Lung (tissue), 12 donors: Measurements from ENCODE around the gene PAK4. TPM values are rescaled to one million over a fixed set of nuclear protein-coding genes. Genes with fewer than 3 reads are reported as not detected.
A peak's percentile ranks its signal among the peaks of the same experiment; 100 is the strongest.

Experiments
- ATAC-seq: fragments of 200-7000 bp; cut with Tn5 transposase; one replicate; pipeline ENCODE4 v1.9.1; 2020; ENCODE audit warnings: moderate number of reproducible peaks; ENCODE audit not compliant: insufficient read depth, low FRiP score
- DNase-seq, 3 donors: peaks; one replicate each; pipeline ENCODE4 v3.0.0-alpha.2; 2013 to 2017
- H3K27ac ChIP-seq, 2 donors: one replicate each; pipeline ENCODE4 v1.5.1; 2013; ENCODE audit warnings: mild to moderate bottlenecking in 2 of 2, moderate library complexity in 2 of 2, control low read depth in 1 of 2, inconsistent platforms in 1 of 2, low read depth in 1 of 2, low read length in 1 of 2
- H3K27me3 ChIP-seq, 3 donors: one replicate each; pipeline ENCODE4 v1.5.1; 2013; ENCODE audit warnings: low read length in 2 of 3; ENCODE audit not compliant: control insufficient read depth in 3 of 3, insufficient read depth in 3 of 3
- H3K36me3 ChIP-seq, 4 donors: one replicate each; pipeline ENCODE4 v1.5.1; 2013; ENCODE audit warnings: low read length in 4 of 4, mild to moderate bottlenecking in 1 of 4, moderate library complexity in 1 of 4; ENCODE audit not compliant: control insufficient read depth in 4 of 4, insufficient read depth in 4 of 4
- H3K4me1 ChIP-seq, 5 donors: one replicate each; pipeline ENCODE4 v1.5.1; 2013; ENCODE audit warnings: low read length in 5 of 5, mild to moderate bottlenecking in 2 of 5, moderate library complexity in 1 of 5; ENCODE audit not compliant: control insufficient read depth in 5 of 5, insufficient read depth in 5 of 5
- H3K4me3 ChIP-seq: one replicate; pipeline ENCODE4 v1.5.1; 2013; ENCODE audit warnings: mild to moderate bottlenecking, control low read depth, moderate library complexity
- H3K9ac ChIP-seq, 2 donors: one replicate each; pipeline ENCODE4 v1.5.1; 2013; ENCODE audit warnings: low read length in 2 of 2, control low read depth in 1 of 2; ENCODE audit not compliant: insufficient read depth in 1 of 2
- H3K9me3 ChIP-seq, 4 donors: one replicate each; pipeline ENCODE4 v1.5.1; 2013; ENCODE audit warnings: low read length in 3 of 4, mild to moderate bottlenecking in 1 of 4, moderate library complexity in 1 of 4; ENCODE audit not compliant: control insufficient read depth in 4 of 4, insufficient read depth in 3 of 4
- CTCF ChIP-seq: IDR thresholded peaks from 2 replicates; pipeline ENCODE4 v1.5.1; 2012; ENCODE audit warnings: mild to moderate bottlenecking; ENCODE audit errors: control extremely low read depth, extremely low read depth
- WGBS, 2 donors: extraction: QIAGEN DNeasy Blood & Tissue Kit; methylation state at CpG; one replicate each; pipeline ENCODE4 v1.1.7; 2013; 5-methylcytosine and 5-hydroxymethylcytosine counted together
- polyA plus RNA-seq, 2 donors: library from polyadenylated mRNA; stranded (reverse); fragments of 200-250 nt; gene quantifications; one replicate each; pipeline ENCODE4 v1.2.1, GENCODE V29; 2013
- total RNA-seq, 2 donors: library from RNA; depleted of rRNA in 1 of 2; stranded (reverse); fragments of >200 nt in 1 of 2; gene quantifications; one replicate each; pipeline ENCODE4 v1.2.1, GENCODE V29; 2014 to 2021
- donor health status: control.
- donor health status: control.
- donor health status: Bipolar disorder and iron deficiency.
- donor health status: healthy.
- donor health status: DM: yes; HTN: yes; CAD: no.

PAK4 gene
- total and polyA plus RNA-seq, 4 donors = 23.2 to 60.8 (median 36.7) TPM

GRCh38 chr19:39136225-39136940 is 10.8 kb downstream of the PAK4 start:
- DNase-seq (peak in 1 of 3 donors; percentile 7), ATAC-seq (no peak)
- no peak overlapping the region for H3K9ac ChIP-seq
- H3K4me1 ChIP-seq = peaks cover 9 to 50% (median 30%) of the 10 kb centered on the region in 5 donors
- H3K27ac ChIP-seq = peak overlapping the region in 1 of 2 donors; percentile 65
- no peak overlapping the region for H3K4me3 ChIP-seq
- TF ChIP-seq CTCF = no peak
- no peaks in the 10 kb centered on the region for H3K9me3 ChIP-seq
- H3K27me3 ChIP-seq = no peaks in the 10 kb centered on the region
- 62 to 82% methylated on average over 12 of the region's 12 CpGs for WGBS, 2 donors
- peaks cover 0 to 3% (median 1%) of the 10 kb centered on the region in 4 donors for H3K36me3 ChIP-seq

GRCh38 chr19:39137131-39137530 is 11.5 kb downstream of the PAK4 start:
- Histone ChIP-seq H3K9ac (no peak overlapping the region), H3K9me3 (no peaks in the 10 kb centered on the region), H3K36me3 (peaks cover 0 to 3% (median 1%) of the 10 kb centered on the region in 4 donors), H3K27ac (peak overlapping the region in 1 of 2 donors; percentile 48), H3K27me3 (no peaks in the 10 kb centered on the region), H3K4me3 (no peak overlapping the region), H3K4me1 (peaks cover 9 to 42% (median 24%) of the 10 kb centered on the region in 5 donors)
- TF ChIP-seq CTCF = no peak
- peak in 1 of 3 donors; percentile 5 for DNase-seq
- WGBS, 2 donors = 64 to 80% methylated on average over 12 of the region's 12 CpGs
- no peak for ATAC-seq

GRCh38 chr19:39138221-39139211 is 12.9 kb downstream of the PAK4 start:
- Histone ChIP-seq H3K9ac (no peak overlapping the region), H3K27ac (peak overlapping the region in 1 of 2 donors; percentile 17), H3K9me3 (no peaks in the 10 kb centered on the region), H3K36me3 (peaks cover 0 to 3% (median 0%) of the 10 kb centered on the region in 4 donors), H3K4me3 (no peak overlapping the region), H3K4me1 (peaks cover 0 to 40% (median 24%) of the 10 kb centered on the region in 5 donors), H3K27me3 (no peaks in the 10 kb centered on the region)
- DNase-seq = no peak
- 75 to 80% methylated on average over 20 of the region's 20 CpGs for WGBS, 2 donors
- no peak for ATAC-seq
- no peak for TF ChIP-seq CTCF
